A549 (cell line): Measurements from ENCODE around the gene UXS1.
"Not testable (repeated sequence)": the region's sequence is repeated elsewhere in the genome, so short reads cannot be mapped to it uniquely, and the experiment has no call there.

Experiments
- EP300 ChIP-seq, 2 experiments: fragments of >200 bp; sonication (Bioruptor Twin); formaldehyde crosslinking; IDR thresholded peaks; 2 replicates in 1 of 2; 3 replicates in 1 of 2; pipeline ENCODE4 v1.6.1; 2016 to 2017
- NR3C1 ChIP-seq: fragments of >200 bp; sonication (Bioruptor Twin); formaldehyde crosslinking; IDR thresholded peaks from 3 replicates; pipeline ENCODE4 v1.6.1; 2017
- POLR2A ChIP-seq: IDR thresholded peaks from 2 replicates; pipeline ENCODE4 v1.6.1; 2012; ENCODE audit warnings: mild to moderate bottlenecking, low read length
- RAD21 ChIP-seq, 2 experiments: fragments of >200 bp in 1 of 2; sonication (Bioruptor Twin) in 1 of 2; formaldehyde crosslinking in 1 of 2; IDR thresholded peaks in 1 of 2; conservative IDR thresholded peaks in 1 of 2; 2 replicates in 1 of 2; 3 replicates in 1 of 2; pipeline ENCODE4 v1.6.1; 2012 to 2018; ENCODE audit warnings: inconsistent platforms in 1 of 2

DNA sequence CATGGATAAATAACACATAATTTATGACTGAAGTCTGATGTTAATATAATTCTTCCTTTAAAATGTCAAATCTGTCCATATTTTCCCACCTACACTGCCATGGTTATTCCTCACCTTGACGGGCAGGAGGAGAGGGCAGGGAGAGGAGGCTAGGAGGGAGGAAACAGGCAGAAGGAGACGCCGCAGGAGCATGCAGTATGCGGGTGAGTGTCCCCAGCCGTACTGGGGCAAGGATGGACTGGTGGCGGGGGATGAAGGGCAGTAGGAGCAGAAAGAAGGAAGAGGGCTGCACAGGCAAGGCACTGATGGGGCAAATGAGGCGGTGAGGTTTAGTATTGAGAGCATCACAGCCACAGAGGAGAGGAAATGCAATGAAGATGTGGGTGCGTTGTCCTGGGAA is 25.1 kb upstream of the UXS1 start:
- not testable (repeated sequence) for TF ChIP-seq EP300 (IDR thresholded peaks at IDR 0.05); RAD21 (conservative IDR thresholded peaks at IDR 0.05 in 1 of 2, IDR thresholded peaks at IDR 0.05 in 1 of 2); NR3C1; POLR2A
